Stomach (tissue), 9 donors: ENCODE measurements around the gene SMURF1. TPM values are rescaled to one million over a fixed set of nuclear protein-coding genes. Genes with fewer than 3 reads are reported as not detected.

Experiments
- DNase-seq, 2 donors: peaks; one replicate each; pipeline versions ENCODE4 v3.0.0 to v3.0.0-alpha.2; 2013 to 2019
- H3K27ac ChIP-seq, 5 donors: fragments of 200-600 bp in 4 of 5; sonication (generic) in 4 of 5; one replicate each; pipeline ENCODE4 v1.5.1; 2013 to 2019; ENCODE audit warnings: mild to moderate bottlenecking in 1 of 5, moderate library complexity in 1 of 5
- H3K27me3 ChIP-seq, 3 donors: fragments of 200-600 bp; sonication (generic); one replicate each; pipeline ENCODE4 v1.5.1; 2017 to 2019; ENCODE audit warnings: mixed run types in 1 of 3
- H3K36me3 ChIP-seq, 4 donors: fragments of 200-600 bp; sonication (generic); 1 replicate in 3 of 4; 2 replicates in 1 of 4; pipeline ENCODE4 v1.5.1; 2016 to 2019
- H3K4me1 ChIP-seq, 4 donors: fragments of 200-600 bp; sonication (generic); one replicate each; pipeline ENCODE4 v1.5.1; 2016 to 2019
- H3K4me3 ChIP-seq, 4 donors: fragments of 200-600 bp; sonication (generic) in 3 of 4; one replicate each; pipeline ENCODE4 v1.5.1; 2016 to 2019; ENCODE audit warnings: mild to moderate bottlenecking in 1 of 4
- H3K9me3 ChIP-seq, 4 donors: fragments of 200-600 bp; sonication (generic); one replicate each; pipeline ENCODE4 v1.5.1; 2016 to 2019
- CTCF ChIP-seq, 7 experiments: fragments of 450-650 bp in 4 of 7; fragments of 200-600 bp in 3 of 7; sonication (generic) in 3 of 7; IDR thresholded peaks; one replicate each; pipeline ENCODE4 v1.5.1; 2016 to 2019; ENCODE audit warnings: antibody characterized with exemption in 7 of 7, control low read depth in 2 of 7, mild to moderate bottlenecking in 1 of 7
- EP300 ChIP-seq: sonication (generic); formaldehyde crosslinking; IDR thresholded peaks from one replicate; pipeline ENCODE4 v1.6.1; 2017; ENCODE audit warnings: antibody characterized with exemption
- POLR2A ChIP-seq, 4 donors: fragments of 450-650 bp; IDR thresholded peaks; one replicate each; pipeline ENCODE4 v1.6.1; 2016; ENCODE audit warnings: antibody characterized with exemption in 4 of 4, control low read depth in 2 of 4, mild to moderate bottlenecking in 1 of 4, moderate library complexity in 1 of 4
- POLR2AphosphoS5 ChIP-seq, 3 donors: sonication (generic); formaldehyde crosslinking; IDR thresholded peaks; one replicate each; pipeline ENCODE4 v1.6.1; 2016; ENCODE audit warnings: antibody characterized with exemption in 3 of 3
- WGBS, 5 donors: extraction: QIAGEN DNeasy Blood & Tissue Kit in 3 of 5; methylation state at CpG; one replicate each; pipeline versions ENCODE4 v1.1.5 to v1.1.7; 2013 to 2018; 5-methylcytosine and 5-hydroxymethylcytosine counted together
- intact Hi-C: fragments of 100-400 bp; cut with DNase I; formaldehyde crosslinking; loops from one replicate; pipeline ENCODE4 v1.15.1; 2023; ENCODE audit warnings: low total_unique reads
- polyA plus RNA-seq, 3 donors: library from polyadenylated mRNA; stranded (reverse); fragments of 200-250 nt; gene quantifications; one replicate each; pipeline ENCODE4 v1.2.3, GENCODE V29; 2013
- total RNA-seq, 5 donors: library from RNA; depleted of rRNA; stranded (reverse); fragments of >200 nt; gene quantifications; one replicate each; pipeline versions ENCODE4 v1.1.0 to v1.2.3, GENCODE V29; 2014 to 2016
- donor health status: healthy with polysubstance abuse.
- donor health status: Bipolar disorder and iron deficiency.
- donor health status: healthy.

Gene SMURF1
- total and polyA plus RNA-seq, 8 donors, result 8.0 to 46.8 (median 31.8) TPM

- intact Hi-C loops, result no loop called here
- H3K36me3 ChIP-seq, result peaks cover 81 to 100% (median 100%) of the 10 kb centered on the region in 4 donors
- TF ChIP-seq POLR2A (IDR thresholded peaks at IDR 0.05), result no peak
- TF ChIP-seq EP300, result no peak
- no peak for TF ChIP-seq CTCF (IDR thresholded peaks at IDR 0.05)
- no peak for TF ChIP-seq POLR2AphosphoS5 (IDR thresholded peaks at IDR 0.05)
- H3K4me3 ChIP-seq, result no peak overlapping the region
- 88 to 94% (median 93%) methylated on average over 8 to 11 of the region's 11 CpGs for WGBS, 5 donors
- no peak overlapping the region for H3K27ac ChIP-seq
- no peaks in the 10 kb centered on the region for H3K27me3 ChIP-seq
- H3K4me1 ChIP-seq, result no peaks in the 10 kb centered on the region
- DNase-seq, result no peak
- H3K9me3 ChIP-seq, result no peaks in the 10 kb centered on the region
These were observed 134.9 kb downstream of the SMURF1 start for GRCh38 chr7:99008921-99009530.

- intact Hi-C loops, result no loop called here
- TF ChIP-seq POLR2A (IDR thresholded peaks at IDR 0.05), result no peak
- TF ChIP-seq EP300, result no peak
- TF ChIP-seq POLR2AphosphoS5 (IDR thresholded peaks at IDR 0.05), result no peak
- TF ChIP-seq CTCF (IDR thresholded peaks at IDR 0.05), result no peak
- Histone ChIP-seq H3K4me3 (no peak overlapping the region), H3K9me3 (no peaks in the 10 kb centered on the region), H3K36me3 (peaks cover 73 to 100% (median 100%) of the 10 kb centered on the region in 4 donors), H3K27me3 (no peaks in the 10 kb centered on the region), H3K27ac (no peak overlapping the region), H3K4me1 (no peaks in the 10 kb centered on the region)
- no peak for DNase-seq
- 91 to 96% (median 95%) methylated on average over 17 to 23 of the region's 23 CpGs for WGBS, 5 donors
These were observed 135.7 kb downstream of the SMURF1 start for GRCh38 chr7:99008181-99008631.

- no peak for DNase-seq
- H3K36me3 ChIP-seq, result peaks cover 60 to 100% (median 100%) of the 10 kb centered on the region in 4 donors
These were observed 137.0 kb downstream of the SMURF1 start for GRCh38 chr7:99006739-99007424.

GRCh38 chr7:99005776-99006175 is 138.1 kb downstream of the SMURF1 start:
- H3K36me3 ChIP-seq, result peaks cover 49 to 100% (median 100%) of the 10 kb centered on the region in 4 donors
- no peak for TF ChIP-seq POLR2AphosphoS5 (IDR thresholded peaks at IDR 0.05)
- no peak for TF ChIP-seq POLR2A (IDR thresholded peaks at IDR 0.05)
- no peaks in the 10 kb centered on the region for H3K4me1 ChIP-seq
- no peaks in the 10 kb centered on the region for H3K27me3 ChIP-seq
- H3K4me3 ChIP-seq, result no peak overlapping the region
- intact Hi-C loops, result no loop called here
- H3K9me3 ChIP-seq, result no peaks in the 10 kb centered on the region
- H3K27ac ChIP-seq, result no peak overlapping the region
- 76 to 85% (median 80%) methylated on average over 14 to 15 of the region's 15 CpGs for WGBS, 5 donors
- no peak for DNase-seq

More at GRCh38 chr7:99006739-99007424, 137.0 kb downstream of the SMURF1 start:
- Histone ChIP-seq H3K9me3 (no peaks in the 10 kb centered on the region), H3K27ac (no peak overlapping the region), H3K4me1 (no peaks in the 10 kb centered on the region), H3K27me3 (no peaks in the 10 kb centered on the region), H3K4me3 (no peak overlapping the region)
- intact Hi-C loops, result no loop called here
- TF ChIP-seq EP300 (no peak), CTCF (IDR thresholded peaks at IDR 0.05) (no peak), POLR2AphosphoS5 (IDR thresholded peaks at IDR 0.05) (no peak), POLR2A (IDR thresholded peaks at IDR 0.05) (no peak)
- WGBS, 5 donors, result 93 to 97% (median 94%) methylated on average over 11 of the region's 11 CpGs
